ENCODE results near the gene RBFOX1. TPM values are rescaled to one million over a fixed set of nuclear protein-coding genes. Genes with fewer than 3 reads are reported as not detected.

The RBFOX1 gene
- total RNA-seq, 1 donor from 2014 or later, result 0.55 TPM

- no peak for DNase-seq (ENCODE audit: low spot score)
Measured at GRCh38 chr16:7334801-7335560, 2.3 kb downstream of the RBFOX1 start.

GRCh38 chr16:7335991-7336634 lies 3.5 kb downstream of the RBFOX1 start:
- no peak for DNase-seq (ENCODE audit: low spot score)

GRCh38 chr16:7336742-7337141 lies 4.1 kb downstream of the RBFOX1 start:
- DNase-seq (ENCODE audit: low spot score), result no peak

GRCh38 chr16:7338826-7339225 lies 6.2 kb downstream of the RBFOX1 start:
- DNase-seq (ENCODE audit: low spot score), result no peak

GRCh38 chr16:7339700-7340099 lies 7.1 kb downstream of the RBFOX1 start:
- DNase-seq (ENCODE audit: low spot score), result no peak

GRCh38 chr16:7340938-7341337 lies 8.3 kb downstream of the RBFOX1 start:
- DNase-seq (ENCODE audit: low spot score), result no peak

- no peak for DNase-seq (ENCODE audit: low spot score)
Measured at GRCh38 chr16:7342598-7342997, 10.0 kb downstream of the RBFOX1 start.

GRCh38 chr16:7343243-7343642 lies 10.6 kb downstream of the RBFOX1 start:
- DNase-seq (ENCODE audit: low spot score), result no peak

- DNase-seq (ENCODE audit: low spot score), result no peak
Measured at GRCh38 chr16:7344830-7345780, 12.5 kb downstream of the RBFOX1 start.

GRCh38 chr16:7350806-7351205 lies 18.2 kb downstream of the RBFOX1 start:
- no peak for DNase-seq (ENCODE audit: low spot score)

GRCh38 chr16:7351610-7352510 lies 19.2 kb downstream of the RBFOX1 start:
- no peak for DNase-seq (ENCODE audit: low spot score)

GRCh38 chr16:7355758-7356157 lies 23.1 kb downstream of the RBFOX1 start:
- no peak for DNase-seq (ENCODE audit: low spot score)

GRCh38 chr16:7361416-7362129 lies 28.9 kb downstream of the RBFOX1 start:
- no peak for DNase-seq (ENCODE audit: low spot score)

GRCh38 chr16:7362231-7362630 lies 29.6 kb downstream of the RBFOX1 start:
- no peak for DNase-seq (ENCODE audit: low spot score)

- DNase-seq (ENCODE audit: low spot score), result no peak
Measured at GRCh38 chr16:7363422-7364417, 31.1 kb downstream of the RBFOX1 start.

GRCh38 chr16:7366041-7366440 lies 33.4 kb downstream of the RBFOX1 start:
- no peak for DNase-seq (ENCODE audit: low spot score)

GRCh38 chr16:7366993-7367880 lies 34.6 kb downstream of the RBFOX1 start:
- DNase-seq (ENCODE audit: low spot score), result no peak

GRCh38 chr16:7369204-7369603 lies 36.6 kb downstream of the RBFOX1 start:
- no peak for DNase-seq (ENCODE audit: low spot score)
